BJ (cell line): Measurements from ENCODE around the gene PEAR1. TPM values are rescaled to one million over a fixed set of nuclear protein-coding genes. Genes with fewer than 3 reads are reported as not detected.

Experiments
- CTCF ChIA-PET: fragments of 350-600 bp; formaldehyde crosslinking; extraction: SDS; loops from one replicate; lab custom pipeline; 2021; ENCODE audit warnings: antibody characterized with exemption, inconsistent platforms; lab: Yijun Ruan, JAX
- POLR2A ChIA-PET: fragments of 300-600 bp; sonication (Branson Sonifier 250); formaldehyde crosslinking; extraction: SDS; loops from one replicate; lab custom pipeline; 2021; ENCODE audit warnings: antibody characterized with exemption; lab: Charles Lee
- DNase-seq: peaks from one replicate; pipeline ENCODE4 v3.0.0-alpha.2; 2011; ENCODE audit warnings: low read depth
- H3K27me3 ChIP-seq: 2 replicates; pipeline ENCODE4 v1.6.0; 2011; ENCODE audit warnings: low read length; ENCODE audit not compliant: control insufficient read depth, insufficient read depth
- H3K36me3 ChIP-seq: 2 replicates; pipeline ENCODE4 v1.5.1; 2011; ENCODE audit warnings: low read length; ENCODE audit not compliant: control insufficient read depth, insufficient read depth
- H3K4me3 ChIP-seq: 2 replicates; pipeline ENCODE4 v1.5.1; 2011; ENCODE audit warnings: low read depth, mild to moderate bottlenecking, control low read depth, low read length
- CTCF ChIP-seq: IDR thresholded peaks from 2 replicates; pipeline ENCODE4 v1.5.1; 2011; ENCODE audit warnings: low read depth, mild to moderate bottlenecking, control low read depth, inconsistent platforms, low read length, moderate library complexity; ENCODE audit not compliant: insufficient read depth
- polyA plus RNA-seq: library from polyadenylated mRNA; depleted of rRNA; stranded (reverse); fragments of >200 nt; gene quantifications from 2 replicates; pipeline ENCODE4 v1.2.3, GENCODE V29; 2011

The PEAR1 gene
- polyA plus RNA-seq, 1 experiment = 50.4 TPM

- H3K27me3 ChIP-seq = no peaks in the 10 kb centered on the region
- ChIA-PET POLR2A (no interaction called here), CTCF (interaction anchor here (1.4 to 13.1 kb wide), 4 partner anchors 13 to 203 kb away, joined by 3 to 298 read pairs (median 21); partner anchors contain the start of genes ISG20L2, METTL25B, NTRK1 and PEAR1)
- DNase-seq = no peak
- no peak for TF ChIP-seq CTCF
- peaks cover 4% of the 10 kb centered on the region for H3K36me3 ChIP-seq
- no peak overlapping the region for H3K4me3 ChIP-seq
These were observed 37.0 kb downstream of the PEAR1 start for GRCh38 chr1:156930483-156930882.

- Histone ChIP-seq H3K36me3 (peaks cover 7% of the 10 kb centered on the region), H3K27me3 (no peaks in the 10 kb centered on the region), H3K4me3 (no peak overlapping the region)
- TF ChIP-seq CTCF = no peak
- CTCF ChIA-PET = interaction anchor here (1.2 to 13.1 kb wide), 6 partner anchors 39 to 206 kb away, joined by 3 to 298 read pairs (median 4); partner anchors contain the start of genes INSRR, NTRK1 and PEAR1
- DNase-seq = no peak
- POLR2A ChIA-PET = no interaction called here
These were observed 37.9 kb downstream of the PEAR1 start for GRCh38 chr1:156931211-156931952.

GRCh38 chr1:156931974-156932710, 38.6 kb downstream of the PEAR1 start:
- CTCF ChIA-PET = interaction anchor here (1.2 to 13.1 kb wide), 7 partner anchors 39 to 243 kb away, joined by 3 to 298 read pairs (median 4); partner anchors contain the start of genes INSRR, NTRK1 and PEAR1
- TF ChIP-seq CTCF = no peak
- Histone ChIP-seq H3K27me3 (no peaks in the 10 kb centered on the region), H3K36me3 (peaks cover 9% of the 10 kb centered on the region), H3K4me3 (no peak overlapping the region)
- DNase-seq = no peak
- POLR2A ChIA-PET = no interaction called here

GRCh38 chr1:156933136-156933535, 39.6 kb downstream of the PEAR1 start:
- DNase-seq = no peak
- ChIA-PET CTCF (interaction anchor here (1.3 to 2.1 kb wide), 4 partner anchors 37 to 244 kb away, joined by 3 to 7 read pairs (median 5); partner anchors contain the start of genes INSRR and NTRK1), POLR2A (no interaction called here)
- TF ChIP-seq CTCF = no peak
- Histone ChIP-seq H3K36me3 (peaks cover 10% of the 10 kb centered on the region), H3K27me3 (no peaks in the 10 kb centered on the region), H3K4me3 (no peak overlapping the region)
